ENCODE data around the gene P3H2. TPM values are rescaled to one million over a fixed set of nuclear protein-coding genes. Genes with fewer than 3 reads are reported as not detected.

Gene P3H2
- total and polyA plus RNA-seq, 2 donors (not counting 1 experiment from before 2014, with no cell fraction given) = not detected

DNA sequence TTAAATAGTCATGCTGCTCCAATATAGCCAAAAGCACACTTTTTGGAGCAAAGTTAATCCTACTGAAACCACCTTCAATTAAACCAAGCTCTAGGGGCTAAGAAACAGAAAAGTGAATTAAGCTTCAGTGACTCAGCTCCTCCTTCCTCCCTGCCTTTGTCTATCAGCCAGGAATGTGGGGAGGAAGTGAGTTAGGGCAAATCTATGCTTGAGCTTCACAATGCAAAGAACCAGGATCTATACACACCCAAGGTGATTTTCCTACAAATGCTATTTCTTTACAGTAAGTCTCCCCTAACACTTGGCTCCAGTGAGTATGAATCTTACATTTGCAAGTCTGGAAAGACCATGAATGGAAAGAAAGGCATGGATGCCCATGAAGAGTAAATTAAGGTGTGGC is 212.1 kb downstream of the P3H2 start:
- Histone ChIP-seq H3K79me2 (ENCODE audit: control insufficient read depth, insufficient read depth, low read length) (no peaks in the 10 kb centered on the region), H2AFZ (ENCODE audit: insufficient read depth, low read depth, low read length, poor library complexity, severe bottlenecking) (no peak overlapping the region), H4K20me1 (ENCODE audit: control insufficient read depth, insufficient read depth, low read length, poor library complexity, severe bottlenecking) (no peaks in the 10 kb centered on the region), H3K9me3 (ENCODE audit: control extremely low read depth in 1 of 3, control insufficient read depth in 2 of 3, insufficient read depth in 1 of 3, low read length in 2 of 3) (no peaks in the 10 kb centered on the region), H3K27me3 (replicated peaks in 1 of 4; ENCODE audit: control extremely low read depth in 1 of 4, control insufficient read depth in 3 of 4, insufficient read depth in 4 of 4, low read length in 3 of 4) (no peaks in the 10 kb centered on the region), H3K9ac (ENCODE audit: low read length) (no peak overlapping the region), H3K27ac (ENCODE audit: low read length in 2 of 2) (no peak overlapping the region), H3K36me3 (replicated peaks in 1 of 2; ENCODE audit: control extremely low read depth in 1 of 2, control insufficient read depth in 1 of 2, extremely low read depth in 1 of 2, insufficient read depth in 2 of 2, low read length in 1 of 2) (no peaks in the 10 kb centered on the region), H3K4me2 (replicated peaks; ENCODE audit: low read depth, low read length, poor library complexity, severe bottlenecking) (no peak overlapping the region), H3K4me3 (ENCODE audit: control extremely low read depth in 1 of 5, extremely low read depth in 1 of 5, insufficient read depth in 1 of 5, low read depth in 2 of 5, low read length in 4 of 5) (no peak overlapping the region), H3K4me1 (ENCODE audit: control insufficient read depth in 2 of 2, insufficient read depth in 2 of 2, low read length in 2 of 2) (no peaks in the 10 kb centered on the region)
- TF ChIP-seq, protein P1, sequence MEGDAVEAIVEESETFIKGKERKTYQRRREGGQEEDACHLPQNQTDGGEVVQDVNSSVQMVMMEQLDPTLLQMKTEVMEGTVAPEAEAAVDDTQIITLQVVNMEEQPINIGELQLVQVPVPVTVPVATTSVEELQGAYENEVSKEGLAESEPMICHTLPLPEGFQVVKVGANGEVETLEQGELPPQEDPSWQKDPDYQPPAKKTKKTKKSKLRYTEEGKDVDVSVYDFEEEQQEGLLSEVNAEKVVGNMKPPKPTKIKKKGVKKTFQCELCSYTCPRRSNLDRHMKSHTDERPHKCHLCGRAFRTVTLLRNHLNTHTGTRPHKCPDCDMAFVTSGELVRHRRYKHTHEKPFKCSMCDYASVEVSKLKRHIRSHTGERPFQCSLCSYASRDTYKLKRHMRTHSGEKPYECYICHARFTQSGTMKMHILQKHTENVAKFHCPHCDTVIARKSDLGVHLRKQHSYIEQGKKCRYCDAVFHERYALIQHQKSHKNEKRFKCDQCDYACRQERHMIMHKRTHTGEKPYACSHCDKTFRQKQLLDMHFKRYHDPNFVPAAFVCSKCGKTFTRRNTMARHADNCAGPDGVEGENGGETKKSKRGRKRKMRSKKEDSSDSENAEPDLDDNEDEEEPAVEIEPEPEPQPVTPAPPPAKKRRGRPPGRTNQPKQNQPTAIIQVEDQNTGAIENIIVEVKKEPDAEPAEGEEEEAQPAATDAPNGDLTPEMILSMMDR (IDR thresholded peaks at IDR 0.05) = no peak
- TF ChIP-seq EZH2 (IDR thresholded peaks at IDR 0.05; ENCODE audit: borderline replicate concordance, insufficient read depth, low read depth, low read length, poor library complexity, severe bottlenecking) = no peak
- Mint-ChIP-seq H3K27ac (no peak overlapping the region), H3K4me1 (no peaks in the 10 kb centered on the region), H3K9me3 (ENCODE audit: insufficient read depth) (no peaks in the 10 kb centered on the region), H3K27me3 (peaks cover 12% of the 10 kb centered on the region), H3K4me3 (no peak overlapping the region)
- ATAC-seq (ENCODE audit: low read depth) = no peak
- POLR2A ChIA-PET = no interaction called here
- intact Hi-C loops (cut with micrococcal nuclease) = no loop called here
- CTCF ChIA-PET = no interaction called here
- DNase-seq = no peak

DNA sequence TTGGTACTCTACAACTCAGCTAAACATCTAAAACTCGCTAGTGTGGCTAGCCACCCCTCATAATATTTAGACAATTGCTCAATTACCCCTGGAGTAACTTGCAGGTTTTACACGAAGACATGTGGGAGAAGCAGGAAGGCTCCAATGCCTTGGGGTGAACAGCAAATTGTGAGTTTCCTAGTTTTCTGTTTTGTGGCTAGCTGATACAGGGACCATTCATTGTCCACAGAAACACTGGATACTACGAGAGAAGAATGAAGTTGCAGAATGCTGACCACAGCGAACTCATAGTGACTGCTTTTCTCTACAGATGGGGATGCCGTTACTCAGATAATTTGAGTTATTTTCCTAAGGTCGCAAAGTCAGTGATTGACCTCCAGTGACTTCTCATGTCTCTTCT is 212.9 kb downstream of the P3H2 start:
- 75% methylated on average over 4 of the region's 6 CpGs for WGBS (ENCODE audit: insufficient coverage)
- DNase-seq = no peak
- CTCF ChIA-PET = no interaction called here
- Histone ChIP-seq H3K9ac (ENCODE audit: low read length) (no peak overlapping the region), H3K9me3 (ENCODE audit: control extremely low read depth in 1 of 3, control insufficient read depth in 2 of 3, insufficient read depth in 1 of 3, low read length in 2 of 3) (no peaks in the 10 kb centered on the region), H3K4me1 (ENCODE audit: control insufficient read depth in 2 of 2, insufficient read depth in 2 of 2, low read length in 2 of 2) (no peaks in the 10 kb centered on the region), H3K79me2 (ENCODE audit: control insufficient read depth, insufficient read depth, low read length) (no peaks in the 10 kb centered on the region), H3K4me2 (replicated peaks; ENCODE audit: low read depth, low read length, poor library complexity, severe bottlenecking) (no peak overlapping the region), H3K27me3 (replicated peaks in 1 of 4; ENCODE audit: control extremely low read depth in 1 of 4, control insufficient read depth in 3 of 4, insufficient read depth in 4 of 4, low read length in 3 of 4) (no peaks in the 10 kb centered on the region), H2AFZ (ENCODE audit: insufficient read depth, low read depth, low read length, poor library complexity, severe bottlenecking) (no peak overlapping the region), H3K4me3 (ENCODE audit: control extremely low read depth in 1 of 5, extremely low read depth in 1 of 5, insufficient read depth in 1 of 5, low read depth in 2 of 5, low read length in 4 of 5) (no peak overlapping the region), H3K36me3 (replicated peaks in 1 of 2; ENCODE audit: control extremely low read depth in 1 of 2, control insufficient read depth in 1 of 2, extremely low read depth in 1 of 2, insufficient read depth in 2 of 2, low read length in 1 of 2) (no peaks in the 10 kb centered on the region), H4K20me1 (ENCODE audit: control insufficient read depth, insufficient read depth, low read length, poor library complexity, severe bottlenecking) (no peaks in the 10 kb centered on the region), H3K27ac (ENCODE audit: low read length in 2 of 2) (no peak overlapping the region)
- POLR2A ChIA-PET = no interaction called here
- no peak overlapping the region for H3K4me3 Mint-ChIP-seq
- ATAC-seq (ENCODE audit: low read depth) = no peak
- intact Hi-C loops (cut with micrococcal nuclease) = no loop called here
- H3K9me3 Mint-ChIP-seq (ENCODE audit: insufficient read depth) = no peaks in the 10 kb centered on the region
- TF ChIP-seq EZH2 (IDR thresholded peaks at IDR 0.05; ENCODE audit: borderline replicate concordance, insufficient read depth, low read depth, low read length, poor library complexity, severe bottlenecking) = no peak
- TF ChIP-seq, protein P1 (IDR thresholded peaks at IDR 0.05) = no peak
- no peaks in the 10 kb centered on the region for H3K4me1 Mint-ChIP-seq
- peaks cover 8% of the 10 kb centered on the region for H3K27me3 Mint-ChIP-seq
- no peak overlapping the region for H3K27ac Mint-ChIP-seq

Small RNA genes within 50 kb of the gene (small RNA-seq; reads per million reads assigned to genes)
- gene RNU6-1109P (ENCODE audit: insufficient read length, low read depth, low replicate concordance) = not detected

Other genes with a start within 250 kb of the P3H2 start
- not detected in 2 replicates for gene CLDN1, start 201.5 kb upstream of the P3H2 start, total RNA-seq
- 0.04 TPM in 1 of 2 replicates, not detected in the other for gene CLDN1, start 201.5 kb upstream of the P3H2 start, polyA plus RNA-seq

Data from B cell (primary cell).